Fibroblast of peridontal ligament (primary cell): ENCODE data around the gene ALG3.

Source experiments
- DNase-seq: peaks from one replicate; pipeline ENCODE4 v3.0.0-alpha.2; 2010; ENCODE audit errors: extremely low read depth

ALG3 gene

DNA sequence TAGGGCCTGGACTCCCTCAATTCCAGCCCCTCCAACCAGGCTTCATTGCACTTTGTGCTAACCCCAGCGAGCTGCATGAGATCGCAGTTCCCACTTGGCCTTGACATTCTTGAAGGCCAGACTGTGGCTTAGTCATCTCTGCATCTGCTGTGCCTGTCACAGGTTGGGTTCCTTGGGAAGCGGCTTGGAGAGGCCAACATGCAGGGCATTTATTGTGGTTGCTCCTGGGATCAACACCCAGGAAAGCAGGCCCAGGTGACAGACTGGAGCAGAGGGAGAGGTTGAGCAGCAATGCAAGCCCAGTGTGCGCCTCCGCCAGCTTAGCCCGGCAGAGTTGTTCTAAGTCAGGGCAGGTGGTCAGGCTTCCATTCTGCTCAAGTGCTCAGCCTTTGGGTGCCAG, 52.2 kb downstream of the ALG3 start:
- DNase-seq: no peak

DNA sequence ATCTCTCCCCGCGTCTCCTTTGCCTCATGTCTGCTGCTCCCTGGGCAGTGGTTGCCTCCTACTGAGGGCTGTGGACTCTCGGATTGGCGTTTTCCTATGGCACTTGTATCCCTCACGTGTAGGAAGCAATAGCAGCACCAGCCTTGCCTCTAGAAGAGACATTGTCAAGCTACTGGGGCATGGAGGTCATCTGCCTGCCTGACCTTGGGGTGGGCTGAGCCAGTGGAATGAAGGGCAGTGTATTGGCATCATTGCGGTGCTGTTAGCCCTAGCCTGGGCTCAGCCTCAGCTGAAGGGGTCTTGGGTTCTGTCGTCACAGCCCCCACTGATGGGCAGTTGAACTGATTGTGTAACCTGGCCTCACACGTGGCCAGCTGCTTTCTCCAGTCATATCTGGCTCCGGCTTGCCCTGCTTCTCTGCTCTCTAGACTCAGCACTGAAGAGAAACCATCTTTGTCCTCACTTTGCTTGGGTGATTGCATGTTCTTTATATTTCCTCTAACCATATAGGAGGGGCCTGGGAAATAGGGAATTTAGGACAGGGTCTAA, 54.7 kb downstream of the ALG3 start:
- DNase-seq: no peak

DNA sequence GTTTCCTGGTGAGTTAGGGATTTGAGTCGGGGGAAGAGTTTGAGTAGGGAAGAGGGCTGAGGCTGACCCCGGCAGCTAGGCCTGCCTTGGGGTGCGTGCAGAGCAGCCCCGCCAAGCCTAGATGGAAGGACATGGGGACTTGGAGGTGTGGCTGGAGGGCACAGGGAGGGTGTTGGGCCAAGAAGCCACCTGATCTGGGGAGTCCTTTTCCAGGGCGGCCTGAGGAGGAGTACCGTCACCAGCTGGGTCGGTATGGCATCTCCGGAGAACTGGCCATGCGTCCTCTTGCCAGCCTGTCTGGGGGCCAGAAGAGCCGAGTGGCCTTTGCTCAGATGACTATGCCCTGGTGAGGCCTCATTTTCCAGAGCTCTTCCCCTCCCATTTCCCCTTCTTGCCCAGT, 55.9 kb downstream of the ALG3 start:
- DNase-seq: no peak
